ENCODE results near the gene FAP.
A peak's percentile ranks its signal among the peaks of the same experiment; 100 is the strongest.

FAP gene

GRCh38 chr2:162184821-162185450, 58.3 kb downstream of the FAP start:
- DNase-seq: no peak

- no peak for DNase-seq
These were observed 58.9 kb downstream of the FAP start for GRCh38 chr2:162184359-162184758.

GRCh38 chr2:162182395-162182794, 60.9 kb downstream of the FAP start:
- DNase-seq: no peak

GRCh38 chr2:162177301-162177700, 65.9 kb downstream of the FAP start:
- DNase-seq: no peak

- DNase-seq: no peak
These were observed 67.5 kb downstream of the FAP start for GRCh38 chr2:162175714-162176113.

- DNase-seq: peak; percentile 73
These were observed 68.5 kb downstream of the FAP start for GRCh38 chr2:162174746-162175145.

- DNase-seq: no peak
These were observed 70.4 kb downstream of the FAP start for GRCh38 chr2:162172802-162173370.

- DNase-seq: no peak
These were observed 76.5 kb downstream of the FAP start for GRCh38 chr2:162166745-162167144.

- no peak for DNase-seq
These were observed 77.1 kb downstream of the FAP start for GRCh38 chr2:162166174-162166573.

- DNase-seq: no peak
These were observed 78.4 kb downstream of the FAP start for GRCh38 chr2:162164802-162165201.

GRCh38 chr2:162159446-162159845, 83.8 kb downstream of the FAP start:
- no peak for DNase-seq

GRCh38 chr2:162156149-162156548, 87.1 kb downstream of the FAP start:
- DNase-seq: no peak

- no peak for DNase-seq
These were observed 88.2 kb downstream of the FAP start for GRCh38 chr2:162155093-162155492.

GRCh38 chr2:162153608-162154224, 89.5 kb downstream of the FAP start:
- peak; percentile 62 for DNase-seq

GRCh38 chr2:162152147-162152546, 91.1 kb downstream of the FAP start, which contains the start of gene GCG:
GCG (minus strand) TSS chr2:162152247; CDS start chr2:162149178, 3,069 bp downstream.
- no peak for DNase-seq

- DNase-seq: no peak
These were observed 93.3 kb downstream of the FAP start for GRCh38 chr2:162149940-162150339.

GRCh38 chr2:162149466-162149865, 93.8 kb downstream of the FAP start:
- DNase-seq: no peak

GRCh38 chr2:162148956-162149355, 94.3 kb downstream of the FAP start:
- DNase-seq: no peak

- no peak for DNase-seq
These were observed 99.3 kb downstream of the FAP start for GRCh38 chr2:162143969-162144368.

- DNase-seq: no peak
These were observed 104.9 kb downstream of the FAP start for GRCh38 chr2:162138310-162138709.

GRCh38 chr2:162127422-162127821, 115.8 kb downstream of the FAP start:
- no peak for DNase-seq

GRCh38 chr2:162126527-162126926, 116.7 kb downstream of the FAP start:
- DNase-seq: no peak

- peak; percentile 34 for DNase-seq
These were observed 117.1 kb downstream of the FAP start for GRCh38 chr2:162126111-162126519.

- DNase-seq: peak; percentile 50
These were observed 118.1 kb downstream of the FAP start for GRCh38 chr2:162125138-162125537.

All from fibroblast of skin of right quadriceps (primary cell).